A673 (cell line): ENCODE results near the gene TSTD1. TPM values are rescaled to one million over a fixed set of nuclear protein-coding genes. Genes with fewer than 3 reads are reported as not detected.

Source experiments
- BruUV-seq: library from RNA; stranded (reverse); fragments of 400-500 nt; replicated peaks from 2 replicates; lab custom pipeline; 2021; lab: Mats Ljungman, UMichigan
- CTCF ChIA-PET: fragments of 300-600 bp; sonication (Branson Sonifier 250); formaldehyde crosslinking; loops from one replicate; lab custom pipeline; 2022; ENCODE audit warnings: antibody characterized with exemption; lab: Charles Lee
- POLR2A ChIA-PET: fragments of 300-600 bp; sonication (Branson Sonifier 250); formaldehyde crosslinking; loops from one replicate; lab custom pipeline; 2022; ENCODE audit warnings: antibody characterized with exemption; ENCODE audit not compliant: low non-redundant PET; lab: Charles Lee
- DNase-seq: peaks from one replicate; pipeline ENCODE4 v3.0.0-alpha.2; 2015; ENCODE audit warnings: low spot score
- H3K27ac ChIP-seq: fragments of 200-600 bp; sonication (generic); 2 replicates; pipeline ENCODE4 v1.5.1; 2016; ENCODE audit warnings: mixed run types, low read depth, mild to moderate bottlenecking, mixed read lengths, antibody characterized with exemption, low read length; ENCODE audit not compliant: poor library complexity, severe bottlenecking
- H3K27me3 ChIP-seq: fragments of 200-600 bp; sonication (generic); replicated peaks from 2 replicates; pipeline ENCODE4 v1.6.1; 2017; ENCODE audit warnings: mixed run types, low read depth, mild to moderate bottlenecking, mixed read lengths, antibody characterized with exemption, low read length; ENCODE audit not compliant: insufficient read depth, poor library complexity
- H3K36me3 ChIP-seq: fragments of 200-600 bp; sonication (generic); 2 replicates; pipeline ENCODE4 v1.6.1; 2016; ENCODE audit warnings: mixed run types, mild to moderate bottlenecking, mixed read lengths, antibody characterized with exemption, low read length; ENCODE audit not compliant: insufficient read depth, poor library complexity, severe bottlenecking
- H3K4me1 ChIP-seq: fragments of 200-600 bp; sonication (generic); 2 replicates; pipeline ENCODE4 v1.6.1; 2017; ENCODE audit warnings: mixed run types, mild to moderate bottlenecking, mixed read lengths, antibody characterized with exemption, low read length; ENCODE audit not compliant: insufficient read depth, poor library complexity, severe bottlenecking
- H3K4me3 ChIP-seq: fragments of 200-600 bp; sonication (generic); 2 replicates; pipeline ENCODE4 v1.5.1; 2016; ENCODE audit warnings: low read depth, mixed run types, mild to moderate bottlenecking, mixed read lengths, low read length; ENCODE audit not compliant: poor library complexity, severe bottlenecking
- H3K9me3 ChIP-seq: fragments of 200-600 bp; sonication (generic); 2 replicates; pipeline ENCODE4 v1.6.1; 2016; ENCODE audit warnings: mixed run types, low read depth, mild to moderate bottlenecking, mixed read lengths, antibody characterized with exemption, low read length; ENCODE audit not compliant: poor library complexity, severe bottlenecking
- CTCF ChIP-seq: fragments of 300-800, 200-600 bp; sonication (generic); conservative IDR thresholded peaks from 2 replicates; pipeline ENCODE4 v1.5.1; 2017; ENCODE audit warnings: low read depth, mild to moderate bottlenecking, antibody characterized with exemption, low read length, moderate library complexity, mixed read lengths
- EZH2 ChIP-seq: fragments of 200-600 bp; sonication (generic); IDR thresholded peaks from 2 replicates; pipeline ENCODE4 v1.6.1; 2017; ENCODE audit warnings: borderline replicate concordance, low read depth, mild to moderate bottlenecking, mixed read lengths, antibody characterized with exemption, low read length; ENCODE audit not compliant: poor library complexity, severe bottlenecking
- intact Hi-C: fragments of 100-400 bp; cut with micrococcal nuclease; formaldehyde crosslinking; loops from one replicate; pipeline ENCODE4 v1.10.0; 2022; ENCODE audit not compliant: unreplicated experiment
- total RNA-seq: library from RNA; stranded (reverse); gene quantifications from 2 replicates; pipeline ENCODE4 v1.2.3, GENCODE V29; 2021

TSTD1 gene
- total RNA-seq, 1 experiment from 2014 or later, result 1.3 TPM

GRCh38 chr1:161009602-161010211 lies 29.1 kb downstream of the TSTD1 start:
- CTCF ChIA-PET, result no interaction called here
- H3K27me3 ChIP-seq, result no peaks in the 10 kb centered on the region
- H3K4me1 ChIP-seq, result no peaks in the 10 kb centered on the region
- no peaks in the 10 kb centered on the region for H3K36me3 ChIP-seq
- POLR2A ChIA-PET, result no interaction called here
- H3K27ac ChIP-seq, result no peak overlapping the region
- DNase-seq, result no peak
- no TSS peak for BruUV-seq
- no peak for TF ChIP-seq EZH2
- no peak overlapping the region for H3K4me3 ChIP-seq
- H3K9me3 ChIP-seq, result no peaks in the 10 kb centered on the region
- intact Hi-C loops, result no loop called here

GRCh38 chr1:161008869-161009510 lies 29.8 kb downstream of the TSTD1 start:
- no peak for DNase-seq
- no peak overlapping the region for H3K27ac ChIP-seq
- no peak for TF ChIP-seq EZH2
- TF ChIP-seq CTCF, result no peak
- H3K9me3 ChIP-seq, result no peaks in the 10 kb centered on the region
- intact Hi-C loops, result no loop called here
- no peak overlapping the region for H3K4me3 ChIP-seq
- CTCF ChIA-PET, result no interaction called here
- H3K36me3 ChIP-seq, result no peaks in the 10 kb centered on the region
- no peaks in the 10 kb centered on the region for H3K4me1 ChIP-seq
- H3K27me3 ChIP-seq, result no peaks in the 10 kb centered on the region
- BruUV-seq, result no TSS peak
- POLR2A ChIA-PET, result no interaction called here

- CTCF ChIA-PET, result no interaction called here
- no peak overlapping the region for H3K4me3 ChIP-seq
- no peaks in the 10 kb centered on the region for H3K4me1 ChIP-seq
- TF ChIP-seq EZH2 (no peak), CTCF (no peak)
- intact Hi-C loops, result no loop called here
- H3K9me3 ChIP-seq, result no peaks in the 10 kb centered on the region
- no peaks in the 10 kb centered on the region for H3K36me3 ChIP-seq
- no peaks in the 10 kb centered on the region for H3K27me3 ChIP-seq
- DNase-seq, result no peak
- no TSS peak for BruUV-seq
- POLR2A ChIA-PET, result no interaction called here
- H3K27ac ChIP-seq, result no peak overlapping the region
Observed at GRCh38 chr1:161007369-161007768, 31.4 kb downstream of the TSTD1 start.

GRCh38 chr1:161006563-161006962 lies 32.2 kb downstream of the TSTD1 start:
- no peaks in the 10 kb centered on the region for H3K9me3 ChIP-seq

More at GRCh38 chr1:161006563-161006962, 32.2 kb downstream of the TSTD1 start:
- ChIA-PET CTCF (no interaction called here), POLR2A (no interaction called here)
- DNase-seq, result no peak
- no peak for TF ChIP-seq EZH2
- TF ChIP-seq CTCF, result no peak
- Histone ChIP-seq H3K36me3 (no peaks in the 10 kb centered on the region), H3K27ac (no peak overlapping the region), H3K27me3 (no peaks in the 10 kb centered on the region), H3K4me1 (no peaks in the 10 kb centered on the region), H3K4me3 (no peak overlapping the region)
- intact Hi-C loops, result no loop called here
- BruUV-seq, result no TSS peak
